Measurements from ENCODE around the gene SANBR. TPM values are rescaled to one million over a fixed set of nuclear protein-coding genes. Genes with fewer than 3 reads are reported as not detected.
"Not testable (repeated sequence)": the region's sequence is repeated elsewhere in the genome, so short reads cannot be mapped to it uniquely, and the experiment has no call there.

Gene SANBR
- total RNA-seq, 4 donors from 2014 or later = 5.3 to 16.3 (median 7.8) TPM

DNA sequence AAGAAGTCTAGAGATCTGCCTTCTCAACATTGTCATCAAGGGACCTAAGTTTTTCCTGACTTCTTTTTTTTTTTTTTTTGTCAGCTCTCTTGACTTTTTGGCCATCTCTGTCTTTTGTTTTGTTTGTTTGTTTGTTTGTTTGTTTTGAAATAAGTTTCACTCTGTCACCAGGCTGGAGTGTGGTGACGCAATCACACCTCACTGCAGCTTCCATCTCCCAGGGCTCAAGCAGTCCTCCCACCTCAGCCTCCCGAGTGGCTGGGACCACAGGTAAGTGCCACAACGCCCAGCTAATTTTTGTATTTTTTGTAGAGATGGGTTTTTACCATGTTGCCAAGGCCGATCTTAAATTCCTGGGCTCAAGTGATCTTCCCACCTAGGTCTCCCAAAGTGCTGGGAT, 42.0 kb upstream of the SANBR start:
- no peak for DNase-seq
- 94 to 99% methylated on average over 4 of the region's 4 CpGs for WGBS, 2 donors
- Histone ChIP-seq H3K36me3 (no peaks in the 10 kb centered on the region), H3K27ac (no peak overlapping the region), H3K4me1 (peaks cover 4 to 16% of the 10 kb centered on the region in 2 donors), H3K27me3 (no peaks in the 10 kb centered on the region), H3K9me3 (no peaks in the 10 kb centered on the region), H3K4me3 (replicated peaks in 1 of 3) (no peak overlapping the region)
- intact Hi-C loops (cut with DNase I) = no loop called here
- no peak for TF ChIP-seq POLR2A (IDR thresholded peaks at IDR 0.05)
- no peak for TF ChIP-seq CTCF (IDR thresholded peaks at IDR 0.05)

GRCh38 chr2:61029533-61029932, 36.1 kb upstream of the SANBR start:
- Histone ChIP-seq H3K27ac (no peak overlapping the region), H3K4me1 (no peaks in the 10 kb centered on the region), H3K27me3 (no peaks in the 10 kb centered on the region), H3K4me3 (replicated peaks in 1 of 3) (no peak overlapping the region), H3K36me3 (peaks cover 19 to 22% of the 10 kb centered on the region in 2 donors), H3K9me3 (no peaks in the 10 kb centered on the region)
- no peak for DNase-seq
- no peak for TF ChIP-seq POLR2A (IDR thresholded peaks at IDR 0.05)
- TF ChIP-seq CTCF (IDR thresholded peaks at IDR 0.05) = no peak
- 99 to 100% methylated on average over 3 of the region's 3 CpGs for WGBS, 2 donors
- intact Hi-C loops (cut with DNase I) = no loop called here

- H3K4me3 ChIP-seq (replicated peaks in 1 of 3); H3K27me3 ChIP-seq; DNase-seq; H3K27ac ChIP-seq; H3K9me3 ChIP-seq; intact Hi-C loops (cut with DNase I); H3K4me1 ChIP-seq: not testable (repeated sequence)
- 88% methylated on average over 7 to 9 of the region's 9 CpGs for WGBS, 2 donors
- peaks cover 27 to 31% of the 10 kb centered on the region in 2 donors for H3K36me3 ChIP-seq
These were observed 31.1 kb upstream of the SANBR start for GRCh38 chr2:61034592-61034991.

DNA sequence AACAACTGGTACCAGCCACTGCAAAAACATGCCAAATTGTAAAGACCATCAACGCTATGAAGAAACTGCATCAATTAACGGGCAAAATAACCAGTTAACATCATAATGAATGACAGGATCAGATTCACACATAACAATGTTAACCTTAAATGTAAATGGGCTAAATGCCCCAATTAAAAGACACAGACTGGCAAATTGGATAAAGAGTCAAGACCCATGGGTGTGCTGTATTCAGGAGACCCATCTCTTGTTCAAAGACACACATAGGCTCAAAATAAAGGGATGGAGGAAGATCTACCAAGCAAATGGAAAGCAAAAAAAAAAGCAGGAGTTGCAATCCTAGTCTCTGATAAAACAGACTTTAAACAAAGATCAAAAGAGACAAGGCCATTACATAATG, 29.0 kb upstream of the SANBR start:
- H3K27me3 ChIP-seq; DNase-seq; intact Hi-C loops (cut with DNase I); H3K4me1 ChIP-seq; H3K4me3 ChIP-seq (replicated peaks in 1 of 3); H3K9me3 ChIP-seq; H3K27ac ChIP-seq: not testable (repeated sequence)
- peaks cover 22 to 28% of the 10 kb centered on the region in 2 donors for H3K36me3 ChIP-seq
- WGBS, 2 donors = 97 to 98% methylated on average over 2 of the region's 2 CpGs

GRCh38 chr2:61042807-61043206, 22.9 kb upstream of the SANBR start:
- TF ChIP-seq CTCF (IDR thresholded peaks at IDR 0.05) (no peak), POLR2A (IDR thresholded peaks at IDR 0.05) (no peak)
- H3K9me3 ChIP-seq = no peaks in the 10 kb centered on the region
- H3K4me3 ChIP-seq (replicated peaks in 1 of 3) = no peak overlapping the region
- H3K27ac ChIP-seq = no peak overlapping the region
- no peak for DNase-seq
- peaks cover 2 to 11% of the 10 kb centered on the region in 2 donors for H3K4me1 ChIP-seq
- WGBS, 2 donors = 84 to 90% methylated on average over 3 of the region's 3 CpGs
- no peaks in the 10 kb centered on the region for H3K27me3 ChIP-seq
- no peaks in the 10 kb centered on the region for H3K36me3 ChIP-seq
- intact Hi-C loops (cut with DNase I) = no loop called here

DNA sequence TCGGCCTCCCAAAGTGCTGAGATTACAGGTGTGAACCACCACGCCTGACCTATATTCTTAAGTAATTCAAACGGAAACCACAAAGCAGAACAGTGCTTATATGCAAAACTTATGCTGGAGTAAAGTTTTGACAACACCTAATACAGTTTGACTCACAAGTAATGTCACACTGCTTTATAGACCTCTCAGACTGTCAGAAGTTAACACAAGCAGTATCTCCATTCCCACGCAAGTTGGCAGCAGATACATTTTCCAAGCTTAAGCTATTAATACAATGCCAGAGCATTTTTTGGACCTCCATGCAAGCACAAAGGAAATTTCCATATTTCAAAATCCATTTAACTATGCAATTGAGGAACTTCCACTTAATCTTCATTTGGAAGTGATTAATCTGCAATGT, 21.0 kb upstream of the SANBR start:
- Histone ChIP-seq H3K9me3 (no peaks in the 10 kb centered on the region), H3K4me1 (peaks cover 2 to 11% of the 10 kb centered on the region in 2 donors), H3K27me3 (no peaks in the 10 kb centered on the region), H3K36me3 (peaks cover 12 to 14% of the 10 kb centered on the region in 2 donors), H3K4me3 (replicated peaks in 1 of 3) (no peak overlapping the region), H3K27ac (no peak overlapping the region)
- 87 to 93% methylated on average over 4 of the region's 4 CpGs for WGBS, 2 donors
- TF ChIP-seq CTCF (IDR thresholded peaks at IDR 0.05) (no peak), POLR2A (IDR thresholded peaks at IDR 0.05) (no peak)
- intact Hi-C loops (cut with DNase I) = no loop called here
- DNase-seq = no peak

All from thyroid gland (tissue), 4 donors.